ENCODE data around the gene ZNF446.
A peak's percentile ranks its signal among the peaks of the same experiment; 100 is the strongest.
"Not testable (repeated sequence)": the region's sequence is repeated elsewhere in the genome, so short reads cannot be mapped to it uniquely, and the experiment has no call there.

The ZNF446 gene

DNA sequence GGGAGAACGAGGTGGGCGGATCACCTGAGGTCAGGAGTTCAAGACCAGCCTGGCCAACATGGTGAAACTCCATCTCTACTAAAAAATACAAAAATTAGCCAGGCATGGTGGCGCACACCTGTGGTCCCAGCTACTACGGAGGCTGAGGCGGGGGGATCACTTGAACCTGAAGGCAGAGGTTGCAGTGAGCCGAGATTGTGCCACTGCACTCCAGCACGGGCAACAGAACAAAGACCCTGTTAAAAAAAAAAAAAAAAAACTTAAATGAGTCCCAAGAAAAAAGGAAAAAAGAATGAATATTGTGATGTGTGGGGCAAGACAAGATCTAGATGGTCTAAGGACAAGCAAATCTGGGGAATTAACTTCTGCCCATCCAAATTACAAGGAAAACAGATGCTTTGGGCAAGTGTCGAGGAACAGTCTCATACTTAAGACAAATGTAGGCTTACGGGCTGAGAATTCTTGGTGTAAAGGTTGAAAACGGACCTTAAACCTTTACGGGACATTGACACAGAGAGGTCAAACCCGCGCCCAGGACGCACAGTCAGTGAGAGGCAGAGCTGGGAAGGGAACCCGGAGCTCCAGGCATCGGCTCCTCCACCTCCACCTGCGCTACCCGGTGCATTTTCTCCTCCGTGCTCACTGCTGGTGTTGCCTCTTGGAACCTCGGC, 9.9 kb upstream of the ZNF446 start:
- H3K4me3 ChIP-seq (ENCODE audit: low read length), result peak overlapping the region; percentile 73
- TF ChIP-seq, protein P1, sequence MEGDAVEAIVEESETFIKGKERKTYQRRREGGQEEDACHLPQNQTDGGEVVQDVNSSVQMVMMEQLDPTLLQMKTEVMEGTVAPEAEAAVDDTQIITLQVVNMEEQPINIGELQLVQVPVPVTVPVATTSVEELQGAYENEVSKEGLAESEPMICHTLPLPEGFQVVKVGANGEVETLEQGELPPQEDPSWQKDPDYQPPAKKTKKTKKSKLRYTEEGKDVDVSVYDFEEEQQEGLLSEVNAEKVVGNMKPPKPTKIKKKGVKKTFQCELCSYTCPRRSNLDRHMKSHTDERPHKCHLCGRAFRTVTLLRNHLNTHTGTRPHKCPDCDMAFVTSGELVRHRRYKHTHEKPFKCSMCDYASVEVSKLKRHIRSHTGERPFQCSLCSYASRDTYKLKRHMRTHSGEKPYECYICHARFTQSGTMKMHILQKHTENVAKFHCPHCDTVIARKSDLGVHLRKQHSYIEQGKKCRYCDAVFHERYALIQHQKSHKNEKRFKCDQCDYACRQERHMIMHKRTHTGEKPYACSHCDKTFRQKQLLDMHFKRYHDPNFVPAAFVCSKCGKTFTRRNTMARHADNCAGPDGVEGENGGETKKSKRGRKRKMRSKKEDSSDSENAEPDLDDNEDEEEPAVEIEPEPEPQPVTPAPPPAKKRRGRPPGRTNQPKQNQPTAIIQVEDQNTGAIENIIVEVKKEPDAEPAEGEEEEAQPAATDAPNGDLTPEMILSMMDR (IDR thresholded peaks at IDR 0.05; ENCODE audit: insufficient read depth, low read depth, low read length, missing control alignments), result no peak
- DNase-seq (ENCODE audit: low read depth), result no peak

DNA sequence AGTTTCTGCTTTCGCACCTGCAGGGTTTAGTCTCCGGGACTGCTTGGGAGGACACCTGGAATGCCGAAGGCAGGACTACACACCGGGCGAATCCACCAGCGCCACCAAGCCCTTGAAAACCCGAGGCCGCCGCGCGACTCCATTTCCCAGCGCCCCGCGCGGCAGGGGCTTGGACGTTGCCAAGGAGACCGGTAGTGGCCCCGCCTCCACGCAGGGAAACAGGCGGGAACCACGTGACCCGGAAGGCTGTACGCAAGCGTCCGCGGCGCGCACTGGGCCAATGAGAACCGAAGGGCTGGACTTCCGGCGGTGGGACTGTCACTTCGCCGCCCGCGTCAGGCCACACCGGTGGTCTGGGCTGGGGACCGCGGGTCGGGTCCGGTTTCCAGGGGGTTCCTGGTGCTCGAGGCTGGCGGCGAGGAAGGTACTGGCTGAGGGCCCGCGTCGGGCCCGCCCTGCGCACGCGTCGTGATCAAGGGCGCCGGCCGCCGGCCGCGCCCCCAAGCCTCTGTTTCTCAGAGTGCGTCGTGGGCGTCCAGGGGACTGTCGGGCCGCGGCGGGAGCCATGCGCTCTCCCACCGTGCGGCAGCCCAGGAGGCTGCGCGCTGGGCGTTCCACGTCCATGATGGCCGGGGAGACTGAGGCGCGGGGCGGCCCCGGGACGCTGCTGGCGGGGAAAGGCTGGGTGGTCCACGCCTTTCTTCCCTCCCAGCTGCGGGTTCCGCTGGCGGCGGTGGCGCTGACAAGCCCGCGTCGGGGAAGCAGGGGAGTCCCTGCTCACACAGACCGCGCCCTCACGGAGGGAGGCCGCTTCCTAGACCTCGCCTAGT, 9.2 kb upstream of the ZNF446 start, which contains the start of gene ZNF324:
Gene ZNF324 (plus strand): TSS at position 321 of the 830 bp plus-strand sequence. CDS start 2,106 bp downstream, outside the sequence.
- peak within 1 kb of the TSS; percentile 73 for H3K4me3 ChIP-seq (ENCODE audit: low read length)
- peak; percentile 98 for DNase-seq (ENCODE audit: low read depth)
- TF ChIP-seq, protein P1 (IDR thresholded peaks at IDR 0.05; ENCODE audit: insufficient read depth, low read depth, low read length, missing control alignments), result no peak

DNA sequence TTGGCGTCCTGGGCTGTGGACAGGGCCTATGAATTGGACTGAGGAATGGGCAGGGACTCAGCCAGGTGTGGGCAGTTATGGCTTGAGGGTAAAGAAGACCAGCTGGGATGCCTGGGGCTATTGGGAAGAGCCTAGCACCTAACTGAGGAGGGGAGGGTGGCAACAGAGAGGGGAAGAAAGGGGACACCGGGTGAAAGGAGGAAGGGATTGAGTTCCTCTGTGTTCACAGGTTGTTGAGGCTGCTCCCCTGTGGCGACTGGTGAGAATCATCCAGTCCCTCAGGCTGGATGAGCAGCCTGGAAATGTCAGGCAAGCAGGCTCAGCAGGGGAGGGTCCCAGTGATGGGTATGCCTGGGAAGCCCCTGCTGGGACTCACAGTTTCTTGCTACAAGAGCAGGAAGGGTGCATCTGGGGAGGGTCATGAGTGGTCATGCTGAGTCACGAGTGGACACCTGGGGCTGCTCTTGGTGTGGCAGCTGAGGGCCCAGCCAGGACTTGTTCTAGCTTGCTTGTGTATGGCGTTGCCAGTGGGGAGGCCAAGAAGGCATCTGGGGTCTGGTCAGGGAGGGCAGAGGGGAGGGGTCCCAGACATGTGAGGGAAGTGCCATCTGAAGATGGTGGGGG, 7.8 kb upstream of the ZNF446 start:
- H3K4me3 ChIP-seq (ENCODE audit: low read length), result peak overlapping the region; percentile 27
- TF ChIP-seq, protein P1 (IDR thresholded peaks at IDR 0.05; ENCODE audit: insufficient read depth, low read depth, low read length, missing control alignments), result peak; percentile 2
- peak; percentile 58 for DNase-seq (ENCODE audit: low read depth)

DNA sequence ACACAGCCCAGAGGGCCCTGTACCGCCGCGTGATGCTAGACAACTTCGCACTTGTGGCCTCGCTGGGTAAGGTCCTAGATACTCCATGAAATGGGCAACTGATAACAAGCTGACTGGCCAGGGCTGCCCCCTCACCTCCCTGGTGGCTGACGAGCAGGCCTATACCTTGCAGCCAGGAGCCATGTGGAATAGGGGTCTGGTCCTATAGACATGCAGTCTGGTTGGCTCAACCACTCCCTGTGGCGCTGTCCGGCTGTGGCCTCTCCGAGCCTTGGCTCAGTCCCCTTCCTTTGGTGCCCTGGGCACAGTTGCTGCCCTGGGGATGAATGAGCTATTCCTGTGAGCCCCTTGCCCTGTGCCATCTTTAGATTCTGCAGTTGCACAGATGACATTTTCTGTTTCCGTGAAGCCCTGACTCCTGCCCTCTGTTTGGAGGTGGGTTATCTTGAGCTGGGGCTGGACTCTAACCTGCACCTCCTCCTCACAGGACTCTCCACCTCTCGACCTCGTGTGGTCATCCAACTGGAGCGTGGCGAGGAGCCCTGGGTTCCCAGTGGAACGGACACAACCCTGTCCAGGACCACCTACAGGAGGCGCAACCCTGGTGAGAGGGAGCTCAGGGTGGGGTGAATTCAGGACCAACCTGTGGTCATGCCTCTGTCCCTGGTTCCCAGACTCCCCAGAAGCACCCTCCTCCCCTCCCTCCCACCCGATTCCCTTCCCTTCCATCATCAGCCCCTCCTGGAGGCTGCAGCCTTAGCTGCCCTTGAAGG, 6.7 kb upstream of the ZNF446 start:
- no peak overlapping the region for H3K4me3 ChIP-seq (ENCODE audit: low read length)
- TF ChIP-seq, protein P1 (IDR thresholded peaks at IDR 0.05; ENCODE audit: insufficient read depth, low read depth, low read length, missing control alignments), result no peak
- no peak for DNase-seq (ENCODE audit: low read depth)

DNA sequence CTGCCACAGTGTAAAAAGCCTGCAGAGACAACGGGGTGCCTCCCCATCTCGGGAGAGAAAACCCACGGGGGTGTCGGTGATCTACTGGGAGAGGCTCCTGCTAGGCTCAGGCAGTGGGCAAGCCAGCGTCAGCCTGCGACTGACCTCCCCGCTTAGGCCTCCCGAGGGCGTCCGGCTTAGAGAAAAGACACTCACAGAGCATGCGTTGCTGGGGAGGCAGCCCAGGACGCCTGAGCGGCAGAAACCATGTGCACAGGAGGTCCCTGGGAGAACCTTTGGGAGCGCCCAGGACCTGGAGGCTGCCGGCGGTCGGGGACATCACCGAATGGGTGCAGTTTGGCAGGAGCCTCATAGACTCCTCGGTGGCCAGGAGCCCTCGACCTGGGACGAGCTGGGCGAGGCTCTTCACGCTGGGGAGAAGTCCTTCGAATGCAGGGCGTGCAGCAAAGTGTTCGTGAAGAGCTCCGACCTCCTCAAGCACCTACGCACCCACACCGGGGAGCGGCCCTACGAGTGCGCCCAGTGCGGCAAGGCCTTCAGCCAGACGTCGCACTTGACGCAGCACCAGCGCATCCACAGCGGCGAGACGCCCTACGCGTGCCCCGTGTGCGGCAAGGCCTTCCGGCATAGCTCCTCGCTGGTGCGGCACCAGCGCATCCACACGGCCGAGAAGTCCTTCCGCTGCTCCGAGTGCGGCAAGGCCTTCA, 5.2 kb upstream of the ZNF446 start:
- DNase-seq (ENCODE audit: low read depth); H3K4me3 ChIP-seq (ENCODE audit: low read length): not testable (repeated sequence)

DNA sequence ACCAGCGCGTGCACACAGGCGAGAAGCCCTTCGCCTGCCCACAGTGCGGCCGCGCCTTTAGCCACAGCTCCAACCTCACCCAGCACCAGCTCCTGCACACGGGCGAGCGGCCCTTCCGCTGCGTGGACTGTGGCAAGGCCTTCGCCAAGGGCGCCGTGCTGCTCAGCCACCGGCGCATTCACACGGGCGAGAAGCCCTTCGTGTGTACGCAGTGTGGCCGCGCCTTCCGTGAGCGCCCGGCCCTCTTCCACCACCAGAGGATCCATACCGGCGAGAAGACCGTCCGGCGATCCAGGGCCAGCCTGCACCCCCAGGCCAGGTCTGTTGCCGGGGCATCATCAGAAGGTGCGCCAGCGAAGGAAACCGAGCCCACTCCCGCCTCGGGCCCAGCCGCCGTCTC, 4.4 kb upstream of the ZNF446 start:
- no peak for DNase-seq (ENCODE audit: low read depth)

More for the DNA sequence above, 4.4 kb upstream of the ZNF446 start:
- TF ChIP-seq, protein P1 (IDR thresholded peaks at IDR 0.05; ENCODE audit: insufficient read depth, low read depth, low read length, missing control alignments), result no peak
- no peak overlapping the region for H3K4me3 ChIP-seq (ENCODE audit: low read length)

Measured in epithelial cell of esophagus (primary cell).